Measurements from ENCODE around the gene ACP2.

Gene ACP2

DNA sequence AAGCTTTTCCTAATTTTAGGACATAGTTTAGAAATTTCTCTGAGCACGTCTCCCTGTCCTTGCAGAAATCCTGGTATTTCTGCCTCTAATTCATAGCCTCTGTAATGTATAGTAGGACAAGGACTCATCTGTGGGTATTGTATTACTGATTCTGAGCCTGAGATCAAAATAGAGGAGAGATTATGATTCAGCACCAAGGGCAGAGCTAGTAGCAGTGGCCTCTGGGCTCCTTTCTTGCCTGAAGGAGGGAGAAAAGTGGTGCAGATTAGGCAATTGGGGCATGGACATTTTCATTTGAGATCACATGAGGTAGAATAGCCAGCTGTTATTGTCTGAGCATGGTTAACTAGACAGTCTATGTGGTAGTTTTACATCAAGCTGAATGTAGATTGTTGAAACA lies 24.1 kb upstream of the ACP2 start:
- no peak for DNase-seq (ENCODE audit: insufficient read length, low spot score)
- FAIRE-seq: no peak
- TF ChIP-seq, protein P1, sequence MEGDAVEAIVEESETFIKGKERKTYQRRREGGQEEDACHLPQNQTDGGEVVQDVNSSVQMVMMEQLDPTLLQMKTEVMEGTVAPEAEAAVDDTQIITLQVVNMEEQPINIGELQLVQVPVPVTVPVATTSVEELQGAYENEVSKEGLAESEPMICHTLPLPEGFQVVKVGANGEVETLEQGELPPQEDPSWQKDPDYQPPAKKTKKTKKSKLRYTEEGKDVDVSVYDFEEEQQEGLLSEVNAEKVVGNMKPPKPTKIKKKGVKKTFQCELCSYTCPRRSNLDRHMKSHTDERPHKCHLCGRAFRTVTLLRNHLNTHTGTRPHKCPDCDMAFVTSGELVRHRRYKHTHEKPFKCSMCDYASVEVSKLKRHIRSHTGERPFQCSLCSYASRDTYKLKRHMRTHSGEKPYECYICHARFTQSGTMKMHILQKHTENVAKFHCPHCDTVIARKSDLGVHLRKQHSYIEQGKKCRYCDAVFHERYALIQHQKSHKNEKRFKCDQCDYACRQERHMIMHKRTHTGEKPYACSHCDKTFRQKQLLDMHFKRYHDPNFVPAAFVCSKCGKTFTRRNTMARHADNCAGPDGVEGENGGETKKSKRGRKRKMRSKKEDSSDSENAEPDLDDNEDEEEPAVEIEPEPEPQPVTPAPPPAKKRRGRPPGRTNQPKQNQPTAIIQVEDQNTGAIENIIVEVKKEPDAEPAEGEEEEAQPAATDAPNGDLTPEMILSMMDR (IDR thresholded peaks at IDR 0.05; ENCODE audit: insufficient read depth, missing control alignments): no peak

DNA sequence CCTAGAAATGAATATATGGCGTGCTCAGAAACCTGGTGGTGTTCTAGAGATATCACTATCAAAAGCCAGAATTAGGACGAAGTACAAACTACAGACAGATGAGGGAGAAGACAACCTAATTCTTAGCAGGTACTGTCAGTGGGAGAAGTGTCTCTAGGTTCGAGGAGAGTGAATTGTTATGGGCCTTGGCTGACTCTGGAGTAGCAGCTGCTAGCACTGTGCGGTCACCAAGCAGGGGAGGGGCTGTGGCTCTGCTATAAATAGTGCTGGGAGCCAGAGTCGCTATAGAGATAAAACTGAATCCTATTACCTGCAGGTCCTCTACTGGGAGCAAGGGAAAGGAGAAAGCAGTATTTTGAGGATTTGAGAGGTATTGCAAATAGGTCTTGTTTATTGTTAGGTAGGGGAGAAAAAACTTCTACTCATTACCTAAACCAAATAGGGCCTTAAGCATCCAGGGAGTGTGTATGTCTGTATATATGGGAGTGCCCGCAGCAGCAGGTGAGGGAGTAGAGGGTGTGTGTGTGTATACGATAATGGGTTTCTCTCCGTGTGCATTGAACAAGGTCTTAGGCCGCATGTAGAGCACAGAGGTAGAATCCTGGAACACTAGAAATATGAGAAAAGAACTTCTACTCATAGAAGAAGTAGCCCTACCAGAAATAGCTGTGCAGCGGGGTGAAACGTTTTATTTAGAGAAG lies 23.5 kb upstream of the ACP2 start:
- no peak for FAIRE-seq
- TF ChIP-seq, protein P1 (IDR thresholded peaks at IDR 0.05; ENCODE audit: insufficient read depth, missing control alignments): no peak
- DNase-seq (ENCODE audit: insufficient read length, low spot score): no peak

DNA sequence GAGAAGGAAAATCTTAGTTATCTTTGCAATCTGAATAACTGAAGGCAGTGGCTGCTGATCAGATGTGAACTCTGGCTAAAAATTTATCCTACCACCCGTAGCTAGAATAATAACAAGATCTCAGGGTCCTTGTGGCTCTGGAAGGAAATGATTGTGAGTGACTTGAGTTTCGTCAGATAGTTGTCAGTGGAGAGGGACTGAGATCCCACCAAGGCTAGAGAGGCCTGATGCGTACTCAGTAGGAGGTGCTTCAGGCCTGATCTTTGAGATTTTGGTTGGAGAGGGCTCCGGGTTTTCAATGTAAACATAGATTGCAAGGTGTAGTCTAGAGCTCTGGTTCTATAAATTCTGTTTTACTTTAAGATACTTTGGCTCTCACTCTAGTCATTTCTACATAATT lies 22.7 kb upstream of the ACP2 start:
- TF ChIP-seq, protein P1 (IDR thresholded peaks at IDR 0.05; ENCODE audit: insufficient read depth, missing control alignments): no peak
- FAIRE-seq (no peak), DNase-seq (ENCODE audit: insufficient read length, low spot score) (no peak)

DNA sequence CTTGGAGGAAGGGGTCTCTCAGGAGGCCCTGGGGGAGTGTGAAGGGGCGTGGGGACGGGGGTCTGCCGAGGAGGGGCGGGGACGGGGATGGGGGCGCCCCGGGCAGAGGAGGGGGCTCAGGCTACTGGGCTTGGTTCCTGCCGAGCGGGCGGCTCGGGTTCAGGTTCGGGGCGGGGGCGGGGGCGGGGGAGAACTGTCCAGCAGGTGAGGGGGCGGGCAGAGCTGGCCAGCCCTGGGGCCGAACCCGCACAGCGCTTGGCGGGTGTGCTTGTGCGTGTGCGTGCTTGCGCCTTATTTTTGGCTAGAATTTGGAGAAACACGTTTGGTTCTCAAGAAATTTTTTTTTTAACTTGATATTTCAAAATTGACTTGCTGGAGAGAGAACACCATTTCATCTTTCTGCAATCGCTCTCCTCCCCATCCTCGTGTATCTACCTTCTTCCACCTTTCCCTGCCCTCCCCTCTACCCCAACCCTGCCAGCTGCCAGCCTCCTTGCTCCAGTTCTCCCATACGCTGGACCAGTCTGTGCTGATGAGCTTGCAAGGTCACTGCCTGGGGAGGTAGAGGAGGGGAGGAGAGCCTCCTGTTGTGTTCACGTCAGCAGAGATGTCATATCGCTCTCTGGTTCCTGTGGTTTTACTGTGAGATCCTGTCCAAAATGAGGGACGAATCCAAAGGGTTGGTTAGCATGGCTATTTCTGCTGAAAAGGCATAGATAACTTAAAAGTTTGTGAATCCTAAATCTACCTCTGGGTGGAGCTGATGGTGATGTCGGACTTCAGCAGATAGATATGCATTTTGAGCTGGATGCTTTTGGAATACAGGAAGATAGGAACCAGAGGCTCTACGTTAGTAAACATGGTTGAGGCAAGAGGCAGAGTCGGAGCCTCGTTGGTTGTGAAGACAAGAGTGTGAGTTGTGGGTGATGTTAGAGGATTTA lies 22.0 kb upstream of the ACP2 start:
- DNase-seq (ENCODE audit: insufficient read length, low spot score) (no peak), FAIRE-seq (no peak)
- TF ChIP-seq, protein P1 (IDR thresholded peaks at IDR 0.05; ENCODE audit: insufficient read depth, missing control alignments): peak; percentile 19

DNA sequence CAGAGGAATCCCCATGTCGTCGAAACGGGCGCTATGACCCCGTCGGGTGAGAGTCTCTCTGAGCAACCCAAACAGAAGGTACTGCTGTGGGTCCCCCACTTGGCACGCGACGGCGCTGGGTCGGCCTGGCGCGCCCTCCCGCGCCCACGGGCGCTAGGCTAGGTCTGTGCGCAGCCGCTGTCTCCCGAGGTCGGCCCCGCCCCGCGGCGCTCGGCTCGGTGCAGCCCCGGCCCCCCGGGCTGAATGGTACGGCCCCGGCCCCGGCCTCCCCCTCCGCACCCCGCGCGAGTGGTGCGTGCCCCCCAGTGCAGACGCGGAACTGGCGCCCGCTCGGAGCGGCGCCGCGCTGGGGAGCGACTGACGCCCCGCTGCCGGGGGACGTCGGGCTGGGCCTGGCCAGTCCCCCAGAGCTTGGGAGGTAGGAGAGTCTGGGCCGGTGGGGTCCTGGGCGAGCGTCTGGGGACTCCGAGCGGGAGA lies 21.3 kb upstream of the ACP2 start, which contains the start of gene MADD:
Gene MADD (plus strand): TSS at position 305 of the 477 bp plus-strand sequence.
- TF ChIP-seq, protein P1 (IDR thresholded peaks at IDR 0.05; ENCODE audit: insufficient read depth, missing control alignments): no peak
- FAIRE-seq (no peak), DNase-seq (ENCODE audit: insufficient read length, low spot score) (peak; percentile 77)

DNA sequence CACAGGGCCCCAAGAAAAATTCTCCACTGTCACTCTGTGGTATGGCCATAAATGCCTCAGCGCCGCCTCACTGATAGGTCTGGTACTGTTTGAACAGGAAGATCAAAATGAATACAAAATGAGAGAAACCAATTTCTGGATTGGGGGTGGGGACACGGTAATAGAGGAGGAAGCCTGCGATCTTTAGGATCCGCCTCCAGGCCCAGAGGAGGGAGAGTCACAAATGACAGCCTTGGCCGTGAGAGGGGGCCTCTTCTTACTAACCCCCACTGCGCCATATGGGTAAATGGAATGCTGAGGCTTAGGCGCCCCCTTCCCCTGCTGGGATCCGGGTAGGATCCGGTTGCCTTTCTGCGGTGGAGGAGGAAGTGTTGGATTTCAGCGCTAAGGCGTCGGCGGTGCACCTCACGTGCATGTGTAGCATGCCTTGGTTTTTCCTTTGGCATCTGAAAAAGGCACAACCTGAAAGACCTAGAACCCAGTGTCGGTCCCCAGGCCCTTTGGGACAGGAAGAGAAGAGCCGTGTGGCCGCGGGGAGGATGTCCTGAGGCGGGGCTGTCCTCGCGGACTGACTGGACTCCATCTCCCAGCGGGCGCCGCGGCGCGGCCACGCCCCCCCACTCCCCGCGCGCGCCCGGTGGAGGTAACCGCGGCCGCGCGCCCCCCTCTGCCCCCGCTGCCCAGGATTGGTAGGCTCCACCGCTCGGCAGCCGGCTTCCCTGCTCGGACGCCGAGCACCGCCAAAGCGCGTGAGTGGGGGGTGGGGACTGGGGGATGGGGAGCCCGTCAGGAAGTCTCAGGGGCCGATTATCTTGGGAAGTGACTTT lies 20.6 kb upstream of the ACP2 start:
- TF ChIP-seq, protein P1 (IDR thresholded peaks at IDR 0.05; ENCODE audit: insufficient read depth, missing control alignments): no peak
- no peak for FAIRE-seq
- peak; percentile 69 for DNase-seq (ENCODE audit: insufficient read length, low spot score)
